Astrocyte (in vitro differentiated cells and primary cell): ENCODE results near the gene MYH10. TPM values are rescaled to one million over a fixed set of nuclear protein-coding genes. Genes with fewer than 3 reads are reported as not detected.

Experiments used
- DNase-seq: peaks from one replicate; pipeline ENCODE4 v3.0.0-alpha.2; 2010; ENCODE audit warnings: low read depth
- FAIRE-seq: peaks from 2 replicates; lab custom pipeline; 2011; peaks lifted over from hg19 to GRCh38; lab: Jason Lieb, UNC
- H2AFZ ChIP-seq: 2 replicates; pipeline ENCODE4 v1.6.0; 2012; ENCODE audit warnings: low read depth, low read length, inconsistent platforms
- H3K27ac ChIP-seq: 2 replicates; pipeline ENCODE4 v1.5.1; 2011; ENCODE audit warnings: low read depth, low read length, inconsistent platforms
- H3K27me3 ChIP-seq: 2 replicates; pipeline ENCODE4 v1.6.0; 2011; ENCODE audit warnings: low read length, inconsistent platforms; ENCODE audit not compliant: insufficient read depth
- H3K36me3 ChIP-seq: 2 replicates; pipeline ENCODE4 v1.5.1; 2011; ENCODE audit warnings: low read length, inconsistent platforms; ENCODE audit not compliant: insufficient read depth
- H3K4me1 ChIP-seq: 2 replicates; pipeline ENCODE4 v1.5.1; 2011; ENCODE audit warnings: low read length, inconsistent platforms; ENCODE audit not compliant: insufficient read depth
- H3K4me2 ChIP-seq: 2 replicates; pipeline ENCODE4 v1.6.0; 2012; ENCODE audit warnings: low read length, inconsistent platforms
- H3K4me3 ChIP-seq: 2 replicates; pipeline ENCODE4 v1.5.1; 2011; ENCODE audit warnings: low read depth, mild to moderate bottlenecking, low read length, inconsistent platforms; ENCODE audit not compliant: insufficient read depth
- H3K79me2 ChIP-seq: 2 replicates; pipeline ENCODE4 v1.6.0; 2012; ENCODE audit warnings: mild to moderate bottlenecking, low read length, inconsistent platforms; ENCODE audit not compliant: insufficient read depth
- H3K9ac ChIP-seq: 2 replicates; pipeline ENCODE4 v1.6.0; 2012; ENCODE audit warnings: mild to moderate bottlenecking, low read length, inconsistent platforms
- H3K9me3 ChIP-seq: 2 replicates; pipeline ENCODE4 v1.5.1; 2012; ENCODE audit warnings: low read depth, mild to moderate bottlenecking, low read length, inconsistent platforms; ENCODE audit not compliant: insufficient read depth
- H4K20me1 ChIP-seq: 2 replicates; pipeline ENCODE4 v1.6.0; 2012; ENCODE audit warnings: low read length, inconsistent platforms; ENCODE audit not compliant: insufficient read depth
- H3K27ac Mint-ChIP-seq: one replicate; pipeline ENCODE4 v1.8.0; 2021; ENCODE audit warnings: mild to moderate bottlenecking, mixed read lengths; ENCODE audit not compliant: unreplicated experiment
- H3K27me3 Mint-ChIP-seq: one replicate; pipeline ENCODE4 v1.8.0; 2021; ENCODE audit warnings: low read depth, mixed read lengths; ENCODE audit not compliant: unreplicated experiment
- H3K36me3 Mint-ChIP-seq: one replicate; pipeline ENCODE4 v1.8.0; 2021; ENCODE audit warnings: low read depth, mixed read lengths; ENCODE audit not compliant: unreplicated experiment
- H3K4me1 Mint-ChIP-seq: one replicate; pipeline ENCODE4 v1.8.0; 2021; ENCODE audit warnings: low read depth, mixed read lengths; ENCODE audit not compliant: unreplicated experiment
- H3K4me3 Mint-ChIP-seq: one replicate; pipeline ENCODE4 v1.8.0; 2021; ENCODE audit warnings: mild to moderate bottlenecking, moderate library complexity, mixed read lengths; ENCODE audit not compliant: unreplicated experiment
- H3K9me3 Mint-ChIP-seq: one replicate; pipeline ENCODE4 v1.8.0; 2021; ENCODE audit warnings: mild to moderate bottlenecking, mixed read lengths; ENCODE audit not compliant: unreplicated experiment
- CTCF ChIP-seq: IDR thresholded peaks from 2 replicates; pipeline ENCODE4 v1.5.1; 2011; ENCODE audit warnings: low read depth, mild to moderate bottlenecking, inconsistent platforms, low read length, moderate library complexity; ENCODE audit not compliant: insufficient read depth
- EZH2 ChIP-seq: IDR thresholded peaks from 2 replicates; pipeline ENCODE4 v1.6.1; 2012; ENCODE audit warnings: mild to moderate bottlenecking, low read length, inconsistent platforms; ENCODE audit not compliant: insufficient read depth
- total RNA-seq: library from RNA; stranded (reverse); gene quantifications from 2 replicates; pipeline ENCODE4 v1.2.1, GENCODE V29; 2021

The MYH10 gene
- total RNA-seq, 1 donor from 2014 or later, result 150 TPM

- peaks cover 34% of the 10 kb centered on the region for H3K4me1 Mint-ChIP-seq
- no peak overlapping the region for H3K4me3 Mint-ChIP-seq
- peaks cover 9% of the 10 kb centered on the region for H3K36me3 ChIP-seq
- peak overlapping the region; percentile 34 for H3K4me2 ChIP-seq
- H4K20me1 ChIP-seq, result peaks cover 69% of the 10 kb centered on the region
- peaks cover 24% of the 10 kb centered on the region for H3K4me1 ChIP-seq
- H3K27ac ChIP-seq, result no peak overlapping the region
- H3K36me3 Mint-ChIP-seq, result peaks cover 2% of the 10 kb centered on the region
- H3K27ac Mint-ChIP-seq, result no peak overlapping the region
- H3K27me3 Mint-ChIP-seq, result no peaks in the 10 kb centered on the region
- no peaks in the 10 kb centered on the region for H3K9me3 Mint-ChIP-seq
- no peaks in the 10 kb centered on the region for H3K27me3 ChIP-seq
- DNase-seq (no peak), FAIRE-seq (no peak)
- no peak overlapping the region for H3K4me3 ChIP-seq
- peaks cover 90% of the 10 kb centered on the region for H3K79me2 ChIP-seq
- H3K9me3 ChIP-seq, result no peaks in the 10 kb centered on the region
- H3K9ac ChIP-seq, result no peak overlapping the region
- no peak overlapping the region for H2AFZ ChIP-seq
- TF ChIP-seq EZH2 (no peak), CTCF (no peak)
These were observed 24.1 kb downstream of the MYH10 start for GRCh38 chr17:8606401-8606800.

- Histone ChIP-seq H3K27ac (no peak overlapping the region), H2AFZ (no peak overlapping the region), H3K79me2 (peaks cover 76% of the 10 kb centered on the region), H3K9ac (no peak overlapping the region), H3K36me3 (peaks cover 23% of the 10 kb centered on the region), H3K9me3 (no peaks in the 10 kb centered on the region), H3K4me3 (no peak overlapping the region), H3K27me3 (no peaks in the 10 kb centered on the region), H3K4me2 (no peak overlapping the region), H3K4me1 (peaks cover 13% of the 10 kb centered on the region), H4K20me1 (peaks cover 70% of the 10 kb centered on the region)
- DNase-seq, result no peak
- FAIRE-seq, result no peak
- Mint-ChIP-seq H3K36me3 (no peaks in the 10 kb centered on the region), H3K4me1 (peaks cover 13% of the 10 kb centered on the region), H3K4me3 (no peak overlapping the region), H3K9me3 (no peaks in the 10 kb centered on the region), H3K27ac (no peak overlapping the region), H3K27me3 (no peaks in the 10 kb centered on the region)
- TF ChIP-seq CTCF (no peak), EZH2 (no peak)
These were observed 27.8 kb downstream of the MYH10 start for GRCh38 chr17:8602679-8603078.

- Histone ChIP-seq H3K27me3 (no peaks in the 10 kb centered on the region), H3K4me1 (no peaks in the 10 kb centered on the region), H2AFZ (no peak overlapping the region), H4K20me1 (peaks cover 60% of the 10 kb centered on the region), H3K4me3 (no peak overlapping the region), H3K79me2 (peaks cover 60% of the 10 kb centered on the region), H3K9me3 (no peaks in the 10 kb centered on the region), H3K36me3 (peaks cover 23% of the 10 kb centered on the region), H3K9ac (no peak overlapping the region), H3K27ac (no peak overlapping the region), H3K4me2 (no peak overlapping the region)
- DNase-seq (no peak), FAIRE-seq (no peak)
- Mint-ChIP-seq H3K36me3 (peaks cover 1% of the 10 kb centered on the region), H3K27me3 (no peaks in the 10 kb centered on the region), H3K27ac (no peak overlapping the region), H3K4me3 (no peak overlapping the region), H3K4me1 (no peaks in the 10 kb centered on the region), H3K9me3 (no peaks in the 10 kb centered on the region)
- TF ChIP-seq CTCF (no peak), EZH2 (no peak)
These were observed 31.0 kb downstream of the MYH10 start for GRCh38 chr17:8599351-8600011.
